Stimulated activated CD4-positive, alpha-beta T cell treated with anti-CD3 and anti-CD28 coated beads, Interleukin-2, amount 100 ng/mL, for 48 hours (primary cell): ENCODE measurements around the gene MXD3.
A peak's percentile ranks its signal among the peaks of the same experiment; 100 is the strongest.
"Not testable (repeated sequence)": the region's sequence is repeated elsewhere in the genome, so short reads cannot be mapped to it uniquely, and the experiment has no call there.

Experiments used
- DNase-seq, 2 donors: peaks; one replicate each; pipeline ENCODE4 v3.0.0-alpha.2; 2020

The MXD3 gene

DNA sequence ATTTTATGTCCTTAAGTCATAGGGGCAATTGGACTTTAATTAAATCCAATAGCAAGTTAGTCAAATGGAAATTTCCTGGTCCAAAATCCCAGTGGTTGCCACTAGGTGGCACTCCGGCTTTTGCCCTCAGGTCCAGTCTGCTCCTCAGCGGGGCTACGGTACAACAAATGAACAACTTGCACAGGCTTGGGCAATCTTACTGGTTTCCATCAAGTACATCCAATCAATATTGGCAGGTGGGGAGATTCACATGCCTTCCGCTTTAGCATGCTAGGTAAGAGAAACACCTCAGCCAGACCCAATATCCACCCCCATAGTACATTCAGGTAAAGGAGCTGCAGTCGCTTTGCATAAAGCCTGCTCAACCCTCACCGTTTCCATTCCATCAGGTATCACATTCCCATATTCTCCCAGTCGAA, 6.3 kb upstream of the MXD3 start:
- peak; percentile 73 to 76 for DNase-seq

DNA sequence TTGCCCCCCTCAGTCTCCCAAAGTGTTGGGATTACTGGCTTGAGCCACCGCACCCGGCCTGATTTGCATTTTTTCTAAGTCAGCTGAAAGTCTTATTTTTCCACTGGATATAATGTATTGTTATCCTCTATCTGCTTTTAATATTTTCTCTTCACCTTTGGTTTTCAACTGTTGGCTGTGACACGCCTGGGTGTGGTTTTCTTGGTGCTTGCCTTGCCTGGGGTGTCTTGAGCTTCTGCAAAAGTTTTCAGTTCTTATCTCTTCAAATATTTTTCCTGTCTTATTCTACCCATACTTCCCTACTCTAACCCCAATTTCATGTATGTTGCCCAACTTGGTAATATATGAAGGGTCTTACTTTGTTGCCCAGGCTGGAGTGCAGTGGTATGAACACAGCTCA, 4.3 kb upstream of the MXD3 start:
- no peak for DNase-seq

DNA sequence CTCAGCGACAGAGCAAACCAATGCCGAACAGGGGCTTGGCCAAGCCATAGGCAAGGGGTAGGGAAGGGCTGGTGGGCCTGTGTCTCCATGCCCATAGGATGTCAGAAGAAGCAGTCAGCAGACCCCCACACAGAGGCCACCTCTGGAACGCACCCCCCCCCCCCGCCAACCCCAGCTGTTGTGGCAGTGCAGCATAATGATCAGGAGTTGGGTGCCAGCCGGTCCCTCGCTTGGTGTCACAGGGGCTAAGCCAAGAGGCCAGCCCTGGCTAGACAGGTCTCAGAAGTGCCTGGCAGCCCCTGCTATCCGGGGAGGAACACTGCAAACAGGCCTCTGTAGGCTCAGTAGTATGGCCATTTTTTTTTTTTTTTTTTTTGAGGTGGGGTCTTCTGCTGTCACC, 3.7 kb upstream of the MXD3 start:
- no peak for DNase-seq

DNA sequence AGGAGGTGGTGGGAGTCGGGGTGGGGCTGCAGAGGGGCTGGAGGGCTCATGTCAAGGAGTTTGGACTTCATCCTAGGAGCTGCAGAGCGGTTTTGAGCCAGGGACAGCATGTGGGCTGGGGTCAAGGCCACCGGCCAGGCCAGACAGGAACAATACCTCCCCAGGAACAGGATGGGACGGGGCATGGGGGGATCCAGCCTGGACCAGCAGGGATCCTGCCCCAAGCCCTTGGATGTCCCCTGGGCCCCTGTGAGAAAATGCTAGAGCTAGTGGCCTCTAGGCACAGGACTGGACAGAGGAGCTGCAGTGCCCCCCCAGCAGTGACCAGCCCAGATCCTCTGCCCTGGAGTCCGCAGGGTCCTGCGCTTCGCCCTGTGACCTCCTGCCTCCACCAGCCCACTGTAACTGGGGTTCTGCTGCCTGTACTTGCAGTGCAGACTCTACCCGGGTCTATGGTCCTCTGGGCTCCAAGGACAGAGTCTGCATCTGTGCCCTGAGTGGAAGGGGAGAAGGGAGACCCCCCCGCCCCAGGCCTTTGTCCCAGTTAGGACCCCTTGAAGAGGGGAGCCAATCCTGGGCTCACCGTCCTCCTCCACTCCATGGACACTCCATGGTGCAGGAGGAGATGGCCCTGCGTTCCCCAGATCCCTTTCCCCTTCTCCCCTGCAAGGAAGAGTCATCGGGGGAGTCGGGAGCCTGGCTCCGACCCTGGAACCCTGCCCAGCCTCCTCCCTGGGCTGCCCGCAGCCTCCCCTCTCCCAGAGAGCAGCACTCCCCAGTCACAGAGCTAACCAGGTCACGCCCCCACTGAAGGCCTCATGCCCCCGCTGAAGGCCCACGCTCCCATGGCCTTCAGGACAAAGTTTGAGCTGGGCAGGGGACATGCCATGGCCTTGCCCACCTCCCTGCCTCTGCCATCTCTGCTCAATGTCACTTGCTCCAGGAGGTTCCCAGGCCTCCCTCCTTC, 3.0 kb upstream of the MXD3 start:
- no peak for DNase-seq

DNA sequence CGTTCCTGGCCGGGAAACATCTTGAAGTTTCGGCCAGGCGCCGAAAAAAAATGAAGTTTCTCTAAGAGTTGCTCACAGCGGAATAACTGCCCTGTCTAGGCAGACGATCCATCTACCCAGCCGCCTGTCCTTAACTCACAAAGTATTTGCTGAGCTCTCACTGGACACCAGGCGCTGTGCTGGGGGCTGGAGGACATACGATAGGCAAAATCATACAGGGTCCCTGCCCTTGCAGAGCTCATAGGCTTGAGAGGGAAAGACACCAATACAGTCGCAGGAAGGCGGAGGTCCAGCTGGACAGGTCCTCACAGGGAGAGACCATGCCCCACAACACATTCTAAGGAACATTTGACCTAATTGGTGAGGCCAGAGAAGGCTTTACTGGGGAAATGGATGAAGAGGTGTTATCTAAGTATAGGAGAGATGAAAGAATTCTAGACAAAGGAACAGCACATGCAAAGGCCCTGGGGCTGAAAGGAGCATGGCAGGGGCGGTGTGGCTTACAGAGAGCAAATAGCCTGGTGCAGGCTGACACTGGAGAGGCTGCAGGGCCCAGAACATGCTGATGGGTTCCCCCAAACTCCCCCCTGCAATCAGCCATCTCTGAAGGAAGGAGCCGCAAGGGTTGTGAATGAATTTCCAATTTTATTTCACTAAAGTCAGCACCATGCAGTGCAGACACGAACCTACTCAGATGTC, 2.0 kb upstream of the MXD3 start:
- no peak for DNase-seq

DNA sequence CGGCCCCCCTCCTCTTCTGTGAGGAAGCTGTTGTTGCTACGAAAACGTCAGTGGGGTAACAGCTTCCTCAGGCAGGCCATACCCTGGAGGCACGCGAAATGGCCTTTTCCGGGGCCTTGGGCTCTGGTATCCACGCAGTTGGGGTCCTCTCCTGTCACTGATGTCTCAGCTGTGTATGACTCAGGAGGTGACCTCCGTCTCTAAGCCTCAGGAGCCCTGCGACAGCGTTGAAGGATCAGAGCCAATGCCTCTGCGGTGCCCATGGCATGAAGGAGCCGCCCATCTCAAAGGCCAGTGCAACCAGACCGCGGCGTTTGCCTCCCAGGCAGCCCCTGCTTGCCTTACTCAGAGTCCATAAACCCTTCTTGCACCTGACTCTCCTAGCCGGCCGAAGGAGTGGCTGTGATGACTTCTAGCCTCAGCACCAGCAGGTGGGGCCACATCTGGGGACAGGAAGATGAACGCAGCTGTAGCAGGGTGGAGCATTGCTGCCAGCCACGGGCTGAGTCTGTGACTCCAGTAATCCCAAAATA, 1.0 kb upstream of the MXD3 start:
- DNase-seq = no peak

DNA sequence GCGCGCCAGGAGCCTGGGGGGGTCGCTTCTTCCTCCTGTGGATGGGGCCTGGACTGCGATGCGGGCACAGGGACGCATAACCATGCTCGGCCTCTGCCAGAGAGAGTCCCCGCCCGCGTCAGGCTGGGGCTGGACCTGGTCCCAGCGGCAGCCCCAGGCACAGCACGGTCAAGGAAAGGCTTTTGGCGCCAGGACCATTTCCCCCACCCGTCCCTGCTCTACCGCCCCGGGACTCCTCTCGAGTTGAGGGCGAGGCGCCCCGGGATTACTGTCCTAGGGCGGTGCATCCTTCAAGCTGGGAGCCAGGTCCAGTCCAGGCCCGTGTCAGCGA, 341 bp downstream of the MXD3 start:
- no peak for DNase-seq

DNA sequence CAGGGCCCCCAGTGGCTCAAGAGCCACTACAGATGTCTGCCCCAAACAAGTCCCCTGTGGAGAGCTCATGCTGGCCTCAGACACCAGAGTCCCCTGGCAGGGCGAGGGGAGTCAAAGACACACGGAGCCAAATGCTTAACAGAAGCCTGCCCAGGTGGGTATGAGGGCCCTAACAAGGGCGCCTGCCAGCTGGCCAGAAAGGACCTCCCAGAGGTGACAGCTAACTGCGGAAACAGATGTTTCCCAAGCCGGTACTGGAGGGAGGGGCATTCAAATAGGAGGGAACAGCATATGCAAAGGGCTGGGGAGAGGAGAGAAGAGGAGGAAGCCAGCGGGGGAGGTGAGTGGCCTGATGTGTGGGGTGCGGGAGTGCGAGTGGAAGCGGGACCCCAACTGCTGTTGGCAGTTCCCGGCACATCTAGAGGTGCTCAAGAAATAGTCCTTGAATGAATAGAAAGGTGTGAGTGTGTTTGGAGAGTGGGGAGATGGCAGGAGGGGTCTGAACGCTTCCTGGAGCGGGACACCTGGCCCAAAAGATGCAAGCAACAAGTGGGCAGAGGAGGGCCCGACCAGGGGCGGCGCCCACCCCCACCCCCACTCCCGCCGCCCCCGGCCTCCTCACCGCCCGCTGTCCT, 824 bp downstream of the MXD3 start:
- DNase-seq = no peak

DNA sequence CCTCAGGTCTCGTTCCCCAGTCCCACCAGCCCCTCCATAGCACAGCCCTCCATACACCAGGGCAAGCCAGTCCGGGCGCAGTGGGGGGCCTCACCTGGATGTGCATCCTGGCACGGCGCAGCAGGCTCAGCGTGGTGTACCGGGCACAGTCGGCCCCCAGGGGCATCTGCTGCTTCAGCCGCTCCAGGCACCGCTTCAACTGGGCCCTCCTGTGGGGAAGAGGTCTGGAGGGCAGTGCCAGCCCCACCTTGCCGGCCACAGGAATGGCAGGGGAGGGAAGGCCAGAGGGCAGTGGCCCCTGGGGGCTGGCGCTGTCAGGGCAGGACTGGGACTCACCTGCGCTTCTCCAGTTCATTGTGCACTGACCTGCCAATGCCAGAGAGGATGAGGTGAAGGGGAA, 1.4 kb downstream of the MXD3 start:
- no peak for DNase-seq

DNA sequence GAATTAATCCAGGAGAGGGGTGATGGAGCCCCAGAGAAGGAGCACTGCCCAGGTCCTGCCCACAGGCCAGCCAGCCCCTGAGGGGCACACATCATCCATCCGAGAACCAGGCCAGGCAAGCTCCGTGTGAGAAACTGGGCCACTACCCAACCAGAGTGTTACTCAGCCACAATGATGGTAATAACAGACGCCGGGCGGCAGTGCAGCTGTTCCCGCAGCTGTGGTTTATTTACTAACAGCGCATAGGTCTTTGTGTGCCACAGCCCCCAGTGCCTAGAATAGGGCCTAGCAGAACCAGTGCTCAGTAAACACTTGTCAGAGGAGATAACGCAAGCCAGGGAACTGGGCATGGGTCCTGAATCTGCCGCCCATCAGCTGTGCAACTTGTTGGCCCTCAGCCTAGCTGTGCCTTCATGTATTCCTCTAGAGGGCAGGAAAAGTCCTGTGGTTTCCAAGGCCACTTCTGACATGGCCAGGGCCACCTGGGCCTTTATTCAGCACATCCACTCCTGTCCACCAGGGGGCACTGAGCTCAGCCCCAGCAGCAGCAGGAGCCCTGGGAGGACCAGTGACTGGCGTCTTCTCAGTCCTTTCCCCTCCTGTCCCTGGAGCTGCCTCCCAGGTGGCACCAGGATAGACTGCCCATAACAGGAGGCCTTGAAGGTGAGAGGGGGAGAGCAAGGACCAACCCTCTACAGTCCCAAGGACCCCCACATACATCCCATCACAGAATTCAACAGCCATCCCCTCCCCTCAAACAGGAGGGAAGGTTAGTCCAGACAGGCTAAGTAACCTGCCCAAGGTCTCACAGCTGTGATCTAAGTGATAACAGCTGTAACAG, 2.1 kb downstream of the MXD3 start:
- DNase-seq = peak; percentile 70 to 79

DNA sequence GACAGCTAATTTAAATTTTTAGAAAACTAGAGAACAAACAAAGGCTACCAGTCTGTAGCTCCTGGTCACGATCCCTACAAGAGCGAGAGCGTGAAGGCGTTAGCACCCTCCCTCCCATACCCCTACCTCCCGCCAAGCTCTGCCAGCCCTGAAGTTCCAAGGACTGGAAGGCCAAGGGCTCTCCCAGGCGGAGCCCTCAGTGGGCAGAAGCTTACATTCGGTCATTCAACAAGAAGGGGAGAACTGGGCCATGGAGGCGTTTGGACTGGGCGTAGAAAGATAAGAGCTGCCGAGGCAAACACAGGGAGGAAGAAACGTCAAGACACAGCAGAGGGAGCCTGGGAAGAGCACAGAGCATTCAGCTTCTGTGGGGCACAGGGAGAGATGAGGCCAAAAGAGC, 3.0 kb downstream of the MXD3 start:
- no peak for DNase-seq

DNA sequence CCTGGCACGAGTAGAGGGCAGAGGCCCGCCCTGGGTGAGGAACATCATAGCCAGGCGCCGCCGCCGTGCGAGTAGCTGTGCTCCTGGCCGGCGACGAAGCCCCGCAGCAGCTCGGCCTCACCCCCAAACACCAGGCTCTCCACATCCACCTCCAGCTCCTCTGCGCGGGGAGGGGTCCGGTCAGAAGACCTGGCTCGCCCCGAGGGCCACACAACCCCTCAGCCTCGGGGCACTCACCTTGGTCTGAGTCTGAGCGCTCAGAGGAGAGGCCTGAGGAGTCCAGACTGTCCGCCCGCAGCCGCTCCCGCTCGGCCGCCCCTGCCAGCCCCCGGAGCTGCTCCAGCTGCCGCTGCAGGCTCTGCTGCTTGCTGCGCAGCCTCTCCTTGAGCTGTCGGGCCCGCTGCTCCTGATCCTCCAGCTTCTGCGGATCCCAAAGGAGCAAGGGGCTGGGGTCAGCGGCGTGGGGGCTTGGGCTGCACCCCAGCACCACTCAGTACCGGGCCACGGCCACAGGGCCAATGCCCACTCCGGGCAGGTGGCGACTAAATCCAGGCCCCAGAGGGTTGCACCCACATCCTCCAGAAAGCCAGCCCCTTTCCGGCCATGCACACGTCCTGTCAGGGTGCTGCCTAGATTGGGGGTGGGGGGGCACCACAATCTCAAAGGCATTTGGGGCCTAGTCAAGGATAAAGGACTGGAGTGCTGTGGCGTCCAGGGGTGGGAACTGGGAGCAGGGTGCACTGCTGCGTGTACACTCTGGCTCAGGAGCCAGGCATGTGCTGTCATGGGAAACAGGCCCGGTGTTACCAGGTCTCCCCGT, 3.9 kb downstream of the MXD3 start:
- no peak for DNase-seq

DNA sequence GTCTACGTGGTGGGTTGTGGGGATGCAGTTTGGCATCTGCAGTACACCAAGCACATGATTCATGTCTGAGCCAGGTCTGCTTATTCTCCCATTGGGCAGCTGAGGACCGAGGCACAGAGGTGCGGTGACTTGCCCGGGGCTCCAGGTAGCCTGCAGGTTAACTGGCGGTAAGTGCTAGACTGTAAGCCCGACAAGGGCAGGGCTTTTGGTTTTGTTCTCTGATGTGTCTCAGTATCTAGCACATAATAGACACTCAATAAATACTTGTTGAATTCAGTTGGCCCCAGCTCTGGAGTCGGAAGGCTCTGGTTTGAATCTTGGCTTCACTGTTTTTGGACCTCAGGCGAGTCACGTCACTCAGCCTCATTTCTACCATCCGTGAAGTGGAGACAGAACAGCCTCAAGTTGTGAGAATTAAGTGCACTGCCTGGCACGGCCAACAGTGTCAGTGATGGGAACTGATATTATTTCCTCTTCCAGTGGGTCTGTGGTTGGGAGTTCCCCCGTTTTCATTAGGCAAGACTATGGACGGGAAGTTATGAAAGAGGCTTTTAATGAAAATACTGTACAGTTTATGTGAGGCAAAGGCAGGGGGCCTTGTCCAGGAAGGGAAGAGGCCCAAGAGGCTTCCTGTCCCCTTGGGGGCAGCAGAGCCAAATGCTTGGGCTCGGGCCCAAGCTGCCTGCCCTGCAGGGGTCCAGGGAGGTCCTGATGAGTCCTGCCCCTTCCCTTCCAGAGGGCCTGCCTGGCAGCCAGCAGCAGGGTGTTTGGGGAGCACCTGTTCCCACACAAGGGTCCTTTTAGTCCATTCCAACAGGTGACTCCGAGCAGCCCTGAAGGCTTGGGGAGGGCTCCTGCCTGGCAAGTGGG, 4.8 kb downstream of the MXD3 start:
- DNase-seq = no peak

DNA sequence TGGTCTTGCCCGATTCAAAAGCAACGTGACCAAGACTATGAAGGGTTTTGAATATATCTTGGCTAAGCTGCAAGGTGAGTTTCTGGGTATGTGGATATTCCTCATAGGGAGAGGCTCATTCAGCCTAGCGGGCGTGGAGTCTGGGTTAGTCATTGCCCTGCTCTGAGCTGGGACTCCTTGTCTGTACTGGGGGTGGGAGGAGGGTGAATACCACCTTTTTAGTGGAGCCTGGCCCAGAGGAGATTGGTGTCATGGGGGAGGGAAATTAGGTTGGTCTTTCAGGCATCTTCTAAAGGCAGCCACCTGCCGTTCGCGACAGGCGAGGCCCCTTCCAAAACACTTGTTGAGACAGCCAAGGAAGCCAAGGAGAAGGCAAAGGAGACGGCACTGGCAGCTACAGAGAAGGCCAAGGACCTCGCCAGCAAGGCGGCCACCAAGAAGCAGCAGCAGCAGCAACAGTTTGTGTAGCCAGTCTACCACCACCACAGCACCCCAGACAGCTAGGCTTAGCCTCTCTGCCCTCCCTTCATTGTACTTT, 5.5 kb downstream of the MXD3 start:
- not testable (repeated sequence) for DNase-seq

DNA sequence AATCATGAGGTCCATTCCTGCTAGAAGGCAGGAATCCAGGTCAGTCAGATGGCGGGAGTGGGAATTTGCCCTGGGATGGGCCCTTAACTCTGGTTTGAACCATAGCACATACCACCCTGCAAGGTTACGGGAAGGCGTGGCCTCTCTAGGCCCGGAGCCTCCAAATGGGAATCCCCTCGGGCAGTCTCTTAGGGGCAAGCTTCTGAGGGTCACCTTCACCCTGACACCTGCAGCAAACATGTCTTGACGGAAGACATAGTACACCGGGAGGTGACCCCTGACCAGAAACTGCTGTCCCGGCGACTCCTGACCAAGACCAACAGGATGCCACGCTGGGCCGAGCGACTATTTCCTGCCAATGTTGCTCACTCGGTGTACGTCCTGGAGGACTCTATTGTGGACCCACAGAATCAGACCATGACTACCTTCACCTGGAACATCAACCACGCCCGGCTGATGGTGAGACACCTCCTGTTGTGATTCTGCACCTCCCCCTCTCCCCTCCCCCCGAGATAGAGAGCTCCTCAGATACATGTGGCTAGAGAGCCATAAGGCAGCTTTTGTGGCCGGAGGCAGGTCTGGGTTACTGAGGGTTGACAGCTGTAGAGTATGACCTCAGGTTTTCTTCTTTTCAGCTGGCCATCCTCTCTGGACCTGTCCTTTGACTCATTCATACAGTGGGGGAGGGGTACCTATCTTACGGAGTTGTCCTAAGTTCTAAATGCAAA, 7.1 kb downstream of the MXD3 start:
- no peak for DNase-seq

DNA sequence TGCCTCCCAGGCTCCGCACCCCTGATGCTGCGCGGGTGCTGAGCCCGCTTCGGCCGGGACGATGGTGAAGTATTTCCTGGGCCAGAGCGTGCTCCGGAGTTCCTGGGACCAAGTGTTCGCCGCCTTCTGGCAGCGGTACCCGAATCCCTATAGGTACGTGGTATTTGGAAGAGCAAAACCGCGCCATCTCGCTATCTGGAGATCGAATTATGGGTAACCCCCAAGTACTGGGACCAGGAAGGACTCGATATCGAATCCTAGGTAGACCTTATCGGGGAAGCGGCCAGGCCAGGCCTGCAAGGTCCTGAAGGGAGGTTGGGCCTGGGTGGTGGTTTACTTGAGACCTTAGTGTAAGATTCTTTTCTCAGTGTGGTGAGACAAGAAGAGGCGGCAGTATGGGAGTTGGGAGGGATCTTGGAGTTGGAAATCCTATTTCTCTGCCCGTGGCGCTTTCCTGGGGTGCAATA, 7.7 kb downstream of the MXD3 start:
- DNase-seq = no peak

DNA sequence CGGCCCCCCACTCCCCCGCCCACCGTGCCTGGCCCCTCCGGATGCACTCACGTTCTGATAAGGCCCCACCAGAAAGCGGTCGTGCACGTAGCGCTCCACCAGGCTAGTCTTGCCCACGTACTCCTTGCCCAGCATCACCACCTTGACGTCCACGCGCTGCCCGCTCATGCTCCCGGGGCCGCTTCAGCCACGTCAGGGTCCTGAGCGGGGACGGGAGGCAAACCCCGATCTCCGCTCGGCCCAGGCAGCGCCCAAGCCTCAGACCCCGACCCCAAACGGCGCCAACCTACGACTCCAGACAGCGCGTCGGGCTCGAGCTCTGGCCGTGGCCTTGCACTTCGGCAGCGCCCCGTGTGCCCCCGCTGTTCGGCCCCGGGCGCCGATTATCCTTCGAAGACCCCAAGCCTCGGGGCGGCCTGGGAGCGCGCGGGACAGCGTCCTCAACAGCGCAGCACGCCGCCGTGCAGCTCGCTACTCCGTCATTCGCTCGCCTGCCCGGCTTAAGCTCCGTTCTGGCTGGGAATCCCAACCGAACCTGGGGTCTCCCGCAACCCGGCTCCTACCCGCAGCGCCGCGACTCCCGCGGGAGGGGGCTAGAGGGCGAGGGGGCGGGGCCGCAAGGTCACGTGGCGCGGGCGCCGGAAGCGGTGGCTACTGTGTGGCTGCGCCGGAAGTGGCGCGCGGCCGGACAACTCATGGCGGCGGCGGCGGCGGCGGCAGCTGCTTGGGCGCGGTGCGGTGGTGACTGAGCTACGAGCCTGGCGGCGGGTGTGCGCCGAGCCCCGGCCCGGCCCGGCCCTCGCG, 8.4 kb downstream of the MXD3 start, which contains the start of the genes PRELID1 and RAB24:
PRELID1 (plus strand) TSS at position 679 of the 804 bp plus-strand sequence. CDS start 187 bp downstream, outside the sequence.
RAB24 (minus strand) TSS at position 599 of the 804 bp plus-strand sequence; CDS start at position 168, 431 bp downstream.
- peak; percentile 88 to 89 for DNase-seq
